HG03469 (cell line): ENCODE data around the gene PRXL2B.

ENCODE experiments used
- ATAC-seq: cut with Tn5 transposase; IDR thresholded peaks from one replicate; pipeline ENCODE4 v1.9.1; 2021; ENCODE audit warnings: mild to moderate bottlenecking, moderate library complexity, moderate number of reproducible peaks; ENCODE audit not compliant: unreplicated experiment

Gene PRXL2B

DNA sequence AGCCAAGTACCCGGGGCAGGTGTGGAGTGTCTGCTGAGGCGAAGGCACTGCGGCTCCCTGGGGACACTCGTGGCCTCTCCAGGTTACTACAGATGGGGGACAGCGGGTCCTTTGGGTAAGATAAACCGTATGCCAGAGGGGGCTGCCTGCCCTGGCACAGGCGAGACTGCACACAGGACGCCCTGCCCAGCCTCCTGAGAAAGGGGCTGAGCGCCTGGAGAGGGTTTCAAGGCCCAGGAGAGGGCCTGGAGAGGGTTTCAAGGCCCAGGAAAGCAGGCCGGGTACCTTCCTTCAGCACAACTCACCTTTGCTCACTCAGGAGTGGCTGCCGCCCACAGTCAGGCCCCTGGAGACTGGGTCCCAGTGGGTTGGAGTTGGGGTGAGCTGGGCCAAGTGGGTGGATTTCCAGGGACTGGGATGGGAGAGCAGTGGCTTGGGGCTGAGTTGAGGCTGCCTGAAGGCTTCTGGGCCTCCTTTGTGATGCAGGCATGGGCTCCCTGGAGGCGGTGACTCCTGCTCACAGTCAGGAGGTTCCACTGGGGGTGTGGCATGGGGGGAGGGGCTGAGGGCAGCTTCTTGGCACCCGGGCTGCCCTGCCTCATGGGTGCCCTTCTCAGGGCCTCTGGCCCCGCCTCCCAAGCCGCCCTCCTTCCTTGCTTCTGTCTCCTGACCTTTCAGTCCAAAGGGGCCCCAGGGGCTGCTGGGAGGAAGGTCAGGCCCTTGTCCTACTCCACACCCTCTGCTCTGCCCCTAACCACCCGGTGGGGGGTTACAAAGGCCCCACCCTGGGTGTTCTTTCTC is 46.2 kb downstream of the PRXL2B start, which contains the start of gene MMEL1:
Gene MMEL1, minus strand, starts transcription at position 456 of the 801 bp plus-strand sequence. CDS start 3,532 bp downstream, outside the sequence.
- no peak for ATAC-seq

GRCh38 chr1:2633366-2633935 is 46.9 kb downstream of the PRXL2B start:
- no peak for ATAC-seq

DNA sequence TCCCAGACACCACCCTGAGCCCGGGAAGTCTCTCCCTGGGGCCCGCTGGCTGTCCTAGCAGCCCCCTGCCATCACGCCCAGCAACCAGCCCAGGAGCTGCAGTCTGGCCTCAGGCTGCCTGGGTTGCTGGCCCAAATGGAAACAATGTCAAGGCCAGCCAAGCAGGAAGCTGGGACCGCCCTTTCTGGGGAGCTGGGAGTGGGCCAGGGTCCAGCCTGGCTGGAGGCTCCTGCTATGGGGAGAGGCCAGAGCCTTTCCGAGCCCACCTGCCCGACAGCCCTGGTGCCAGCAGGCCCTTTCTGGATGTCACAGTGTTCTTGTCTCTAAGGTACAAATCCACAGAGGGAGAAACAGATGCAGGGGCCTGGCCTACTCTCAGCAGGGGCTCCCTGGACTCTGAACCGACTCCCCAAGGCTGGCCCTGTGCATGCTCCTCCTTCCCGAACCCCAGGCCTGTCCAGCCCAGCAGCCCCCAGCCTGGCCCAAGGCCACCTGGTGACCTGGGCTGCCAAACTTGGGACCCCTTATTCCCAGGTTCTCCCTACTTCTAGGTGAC is 47.4 kb downstream of the PRXL2B start:
- ATAC-seq, result no peak

GRCh38 chr1:2635361-2636010 is 48.9 kb downstream of the PRXL2B start:
- no peak for ATAC-seq

GRCh38 chr1:2636733-2637132 is 50.2 kb downstream of the PRXL2B start:
- ATAC-seq, result no peak

DNA sequence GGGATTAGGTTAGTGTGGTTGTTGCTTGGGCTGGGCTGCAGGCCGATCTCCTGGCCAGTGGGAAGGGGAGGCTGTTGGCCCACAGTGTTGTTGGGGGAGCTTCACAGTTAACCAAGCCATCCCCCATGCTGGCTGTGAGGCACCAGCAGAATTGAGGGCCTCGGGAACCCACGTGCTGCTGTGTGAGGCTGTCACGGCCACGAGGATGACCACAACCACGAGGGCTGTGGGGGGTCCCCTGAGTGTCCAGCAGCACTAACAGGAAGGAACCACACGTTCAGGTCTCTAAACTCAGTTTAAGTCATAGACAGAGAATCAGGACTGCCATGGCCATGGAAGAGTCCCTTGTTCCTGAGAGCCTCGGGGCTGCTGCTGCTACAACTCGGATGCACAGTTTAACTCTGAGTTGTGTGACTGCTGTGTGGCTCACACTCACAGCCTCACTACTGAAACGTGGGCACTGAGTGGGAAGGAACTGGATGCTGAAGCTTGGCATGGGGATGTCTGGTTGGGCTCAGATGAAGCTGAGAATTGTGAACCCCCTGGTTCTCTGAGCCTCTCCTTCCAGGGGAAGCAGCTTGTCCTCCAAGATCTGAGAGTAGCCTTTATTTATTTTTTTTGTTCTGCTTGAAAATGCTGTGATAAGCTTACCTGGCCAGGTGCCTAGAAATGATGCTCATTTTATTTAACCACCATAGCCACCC is 51.0 kb downstream of the PRXL2B start:
- ATAC-seq, result no peak

GRCh38 chr1:2638466-2639115 is 52.0 kb downstream of the PRXL2B start:
- no peak for ATAC-seq

- ATAC-seq, result no peak
Measured at GRCh38 chr1:2639203-2639602, 52.6 kb downstream of the PRXL2B start.

GRCh38 chr1:2639607-2640521 is 53.3 kb downstream of the PRXL2B start:
- ATAC-seq, result no peak

- ATAC-seq, result no peak
Measured at GRCh38 chr1:2640626-2641025, 54.0 kb downstream of the PRXL2B start.
